ENCODE measurements around the gene CAMSAP1. TPM values are rescaled to one million over a fixed set of nuclear protein-coding genes. Genes with fewer than 3 reads are reported as not detected.

CAMSAP1 gene, protein sequence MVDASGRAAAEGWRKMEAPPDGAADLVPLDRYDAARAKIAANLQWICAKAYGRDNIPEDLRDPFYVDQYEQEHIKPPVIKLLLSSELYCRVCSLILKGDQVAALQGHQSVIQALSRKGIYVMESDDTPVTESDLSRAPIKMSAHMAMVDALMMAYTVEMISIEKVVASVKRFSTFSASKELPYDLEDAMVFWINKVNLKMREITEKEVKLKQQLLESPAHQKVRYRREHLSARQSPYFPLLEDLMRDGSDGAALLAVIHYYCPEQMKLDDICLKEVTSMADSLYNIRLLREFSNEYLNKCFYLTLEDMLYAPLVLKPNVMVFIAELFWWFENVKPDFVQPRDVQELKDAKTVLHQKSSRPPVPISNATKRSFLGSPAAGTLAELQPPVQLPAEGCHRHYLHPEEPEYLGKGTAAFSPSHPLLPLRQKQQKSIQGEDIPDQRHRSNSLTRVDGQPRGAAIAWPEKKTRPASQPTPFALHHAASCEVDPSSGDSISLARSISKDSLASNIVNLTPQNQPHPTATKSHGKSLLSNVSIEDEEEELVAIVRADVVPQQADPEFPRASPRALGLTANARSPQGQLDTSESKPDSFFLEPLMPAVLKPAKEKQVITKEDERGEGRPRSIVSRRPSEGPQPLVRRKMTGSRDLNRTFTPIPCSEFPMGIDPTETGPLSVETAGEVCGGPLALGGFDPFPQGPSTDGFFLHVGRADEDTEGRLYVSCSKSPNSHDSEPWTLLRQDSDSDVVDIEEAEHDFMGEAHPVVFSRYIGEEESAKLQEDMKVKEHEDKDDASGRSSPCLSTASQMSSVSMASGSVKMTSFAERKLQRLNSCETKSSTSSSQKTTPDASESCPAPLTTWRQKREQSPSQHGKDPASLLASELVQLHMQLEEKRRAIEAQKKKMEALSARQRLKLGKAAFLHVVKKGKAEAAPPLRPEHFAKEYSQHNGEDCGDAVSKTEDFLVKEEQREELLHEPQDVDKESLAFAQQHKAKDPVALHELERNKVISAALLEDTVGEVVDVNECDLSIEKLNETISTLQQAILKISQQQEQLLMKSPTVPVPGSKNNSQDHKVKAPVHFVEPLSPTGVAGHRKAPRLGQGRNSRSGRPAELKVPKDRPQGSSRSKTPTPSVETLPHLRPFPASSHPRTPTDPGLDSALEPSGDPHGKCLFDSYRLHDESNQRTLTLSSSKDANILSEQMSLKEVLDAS (N-terminal part only)
- total RNA-seq (10 to 100 TPM; 15.6 to 38.3 (median 22.5) TPM), polyA plus RNA-seq (10 to 100 TPM; 10.9 to 19.0 TPM)
- long read RNA-seq, donor 1, partial matches to known transcripts, result 9 of 16 reads
- long read RNA-seq, donor 1, other reads (novel, unspliced or antisense), result 7 of 16 reads
- long read RNA-seq, donor 2, partial matches to known transcripts, result 17 of 22 reads
- long read RNA-seq, donor 2, other reads (novel, unspliced or antisense), result 5 of 22 reads
- long read RNA-seq, donor 3, full-length matches to known transcripts, result 2 of 24 reads
- long read RNA-seq, donor 3, partial matches to known transcripts, result 12 of 24 reads
- long read RNA-seq, donor 3, other reads (novel, unspliced or antisense), result 10 of 24 reads

DNA sequence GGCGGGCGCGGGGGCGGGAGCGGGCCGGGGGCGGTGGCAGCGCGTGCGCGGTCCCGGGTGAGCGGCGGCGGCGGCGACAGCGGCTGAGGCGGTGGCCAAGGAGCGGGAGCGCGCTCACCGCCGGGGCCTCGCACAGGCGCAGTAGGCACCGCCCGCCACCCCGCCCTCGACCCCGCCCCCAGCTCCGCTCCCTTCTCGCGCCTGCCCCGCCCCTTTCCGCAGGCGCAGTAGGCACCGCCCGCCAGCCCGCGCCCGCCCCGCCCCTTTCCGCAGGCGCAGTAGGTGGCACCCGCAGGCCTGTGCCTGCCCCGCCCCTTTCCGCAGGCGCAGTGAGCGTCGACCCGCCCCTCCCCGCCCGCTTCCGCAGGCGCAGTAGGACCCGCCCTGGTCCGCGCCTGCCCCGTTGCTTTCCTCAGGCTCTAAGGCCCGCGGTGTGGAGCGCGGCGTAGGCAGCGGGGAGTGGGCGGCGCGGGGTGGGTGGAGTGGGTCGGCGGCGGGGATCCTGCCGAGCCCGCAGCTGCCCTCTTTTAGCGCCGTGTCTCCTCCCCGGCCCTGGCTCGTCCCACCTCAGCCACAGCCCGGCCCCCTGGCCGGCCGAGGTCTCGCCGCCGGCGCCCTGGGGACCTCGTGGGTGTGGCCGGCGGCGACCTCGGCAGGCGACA, at the start of gene CAMSAP1:
Gene CAMSAP1, minus strand, starts transcription at position 116 of the 662 bp plus-strand sequence. CDS start 387 bp downstream, outside the sequence.
- Histone ChIP-seq H3K4me1 (peaks cover 0 to 55% (median 37%) of the 10 kb centered on the region in 12 donors), H3K4me3 (peak within 1 kb of the TSS; percentile 61 to 95 (median 79)), H3K27ac (peak within 1 kb of the TSS in 11 of 12 donors; percentile 76 to 94 (median 88)), H3K36me3 (peaks cover 0 to 23% (median 3%) of the 10 kb centered on the region in 9 donors), H3K9me3 (peaks cover 0 to 6% (median 0%) of the 10 kb centered on the region in 12 donors), H3K27me3 (no peaks in the 10 kb centered on the region)
- intact Hi-C loops (cut with DNase I), result loop anchor here in 6 of 10 donors (1.0 to 10.0 kb wide), 8 partner anchors 34 to 203 kb away; partner anchors contain the start of genes UBAC1 (in 3 of the 6) and KCNT1 (in 1 of the 6)
- ATAC-seq (peak; percentile 91 to 98 (median 98)), DNase-seq (peak; percentile 94 to 98 (median 95))
- TF ChIP-seq, protein P1, sequence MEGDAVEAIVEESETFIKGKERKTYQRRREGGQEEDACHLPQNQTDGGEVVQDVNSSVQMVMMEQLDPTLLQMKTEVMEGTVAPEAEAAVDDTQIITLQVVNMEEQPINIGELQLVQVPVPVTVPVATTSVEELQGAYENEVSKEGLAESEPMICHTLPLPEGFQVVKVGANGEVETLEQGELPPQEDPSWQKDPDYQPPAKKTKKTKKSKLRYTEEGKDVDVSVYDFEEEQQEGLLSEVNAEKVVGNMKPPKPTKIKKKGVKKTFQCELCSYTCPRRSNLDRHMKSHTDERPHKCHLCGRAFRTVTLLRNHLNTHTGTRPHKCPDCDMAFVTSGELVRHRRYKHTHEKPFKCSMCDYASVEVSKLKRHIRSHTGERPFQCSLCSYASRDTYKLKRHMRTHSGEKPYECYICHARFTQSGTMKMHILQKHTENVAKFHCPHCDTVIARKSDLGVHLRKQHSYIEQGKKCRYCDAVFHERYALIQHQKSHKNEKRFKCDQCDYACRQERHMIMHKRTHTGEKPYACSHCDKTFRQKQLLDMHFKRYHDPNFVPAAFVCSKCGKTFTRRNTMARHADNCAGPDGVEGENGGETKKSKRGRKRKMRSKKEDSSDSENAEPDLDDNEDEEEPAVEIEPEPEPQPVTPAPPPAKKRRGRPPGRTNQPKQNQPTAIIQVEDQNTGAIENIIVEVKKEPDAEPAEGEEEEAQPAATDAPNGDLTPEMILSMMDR (IDR thresholded peaks at IDR 0.05), result no peak
- TF ChIP-seq POLR2A (IDR thresholded peaks at IDR 0.05), result peak in 1 of 2 donors; percentile 83
- 0 to 1% (median 0%) methylated on average over 20 to 91 of the region's 91 CpGs for WGBS, 4 donors

DNA sequence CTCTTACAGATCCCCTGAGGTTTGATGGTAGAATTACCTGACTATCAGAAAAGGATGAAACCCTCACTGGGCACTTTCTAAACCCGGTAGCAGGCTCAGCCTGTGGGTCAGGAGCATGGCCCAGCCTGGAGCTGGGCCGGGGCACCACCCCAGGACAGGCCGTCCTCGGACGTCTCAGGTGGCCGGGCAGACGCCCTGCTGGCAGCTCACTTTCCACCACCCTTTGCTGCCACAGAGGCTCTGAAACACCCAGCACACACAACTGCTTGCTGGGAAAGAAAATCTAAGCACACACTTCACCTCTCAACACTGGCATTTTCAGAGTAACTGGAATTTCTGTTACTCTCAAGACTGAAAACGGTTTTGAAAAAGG, 49.4 kb upstream of the CAMSAP1 start:
- Histone ChIP-seq H3K9me3 (no peaks in the 10 kb centered on the region), H3K27ac (peak overlapping the region in 2 of 12 donors; percentile 9 to 60), H3K36me3 (peaks cover 0 to 34% (median 32%) of the 10 kb centered on the region in 9 donors), H3K4me1 (peaks cover 2 to 58% (median 33%) of the 10 kb centered on the region in 12 donors), H3K4me3 (no peak overlapping the region), H3K27me3 (no peaks in the 10 kb centered on the region)
- no peak for TF ChIP-seq POLR2A (IDR thresholded peaks at IDR 0.05)
- TF ChIP-seq, protein P1 (IDR thresholded peaks at IDR 0.05), result no peak
- ATAC-seq (peak; percentile 12 to 62 (median 28)), DNase-seq (no peak)
- WGBS, 4 donors, result 30 to 66% (median 61%) methylated on average over 8 of the region's 8 CpGs
- intact Hi-C loops (cut with DNase I), result loop anchor here in 5 of 10 donors (5.0 to 10.0 kb wide), 6 partner anchors 49 to 352 kb away; partner anchors contain the start of genes CAMSAP1 (in 2 of the 5) and KCNT1 (in 2 of the 5)
